ENCODE data around the gene TUBGCP2.
A peak's percentile ranks its signal among the peaks of the same experiment; 100 is the strongest.

The TUBGCP2 gene

GRCh38 chr10:133308421-133309099 lies at the start of gene TUBGCP2, which contains the start of gene ZNF511:
TSS of gene TUBGCP2 (minus strand) at chr10:133308872. CDS start at chr10:133302941, 5,931 bp downstream.
TSS of gene ZNF511 (plus strand) at chr10:133308914. CDS start at chr10:133308944, 30 bp downstream.
- Histone ChIP-seq H3K4me2 (ENCODE audit: insufficient read depth, low read length) (peak within 1 kb of the TSS; percentile 97), H3K4me3 (ENCODE audit: low read depth in 1 of 2, low read length in 2 of 2) (peak within 1 kb of the TSS; percentile 91 to 97), H2AFZ (ENCODE audit: low read depth, low read length) (peak within 1 kb of the TSS; percentile 97), H3K36me3 (ENCODE audit: insufficient read depth, low read length) (peaks cover 40% of the 10 kb centered on the region), H3K4me1 (ENCODE audit: insufficient read depth, low read length) (peaks cover 31% of the 10 kb centered on the region), H3K79me2 (ENCODE audit: insufficient read depth, low read length) (peaks cover 52% of the 10 kb centered on the region), H3K27me3 (ENCODE audit: insufficient read depth, low read length, poor library complexity) (no peaks in the 10 kb centered on the region), H3K27ac (ENCODE audit: low read length) (peak within 1 kb of the TSS; percentile 98), H4K20me1 (ENCODE audit: insufficient read depth, low read length) (peaks cover 58% of the 10 kb centered on the region), H3K9me3 (ENCODE audit: insufficient read depth, low read length, severe bottlenecking) (no peaks in the 10 kb centered on the region), H3K9ac (ENCODE audit: low read depth, low read length) (peak within 1 kb of the TSS; percentile 97)
- ATAC-seq (ENCODE audit: insufficient read depth, low read depth) (peak; percentile 77), DNase-seq (peak; percentile 89)
- no peak for TF ChIP-seq EZH2 (IDR thresholded peaks at IDR 0.05; ENCODE audit: borderline replicate concordance, low read depth, low read length, severe bottlenecking)
- peak; percentile 50 for TF ChIP-seq CTCF (IDR thresholded peaks at IDR 0.05; ENCODE audit: borderline replicate concordance, extremely low read depth, low read length, poor library complexity, severe bottlenecking)

GRCh38 chr10:133357285-133358161 lies 48.9 kb upstream of the TUBGCP2 start, which contains the start of gene FUOM:
TSS of gene FUOM (minus strand) at chr10:133358019. CDS start at chr10:133358007, 12 bp downstream.
- ATAC-seq (ENCODE audit: insufficient read depth, low read depth) (peak; percentile 78), DNase-seq (peak; percentile 74)
- Histone ChIP-seq H3K4me2 (ENCODE audit: insufficient read depth, low read length) (peak within 1 kb of the TSS; percentile 79), H3K27ac (ENCODE audit: low read length) (peak within 1 kb of the TSS; percentile 36; the same call in 1 of the 2 replicates), H3K4me1 (ENCODE audit: insufficient read depth, low read length) (peaks cover 11% of the 10 kb centered on the region), H3K9me3 (ENCODE audit: insufficient read depth, low read length, severe bottlenecking) (no peaks in the 10 kb centered on the region), H3K36me3 (ENCODE audit: insufficient read depth, low read length) (peaks cover 7% of the 10 kb centered on the region), H2AFZ (ENCODE audit: low read depth, low read length) (peak within 1 kb of the TSS; percentile 75), H3K4me3 (ENCODE audit: low read depth in 1 of 2, low read length in 2 of 2) (peak within 1 kb of the TSS; percentile 27 to 66; a peak in 3 of 4 replicates), H3K79me2 (ENCODE audit: insufficient read depth, low read length) (no peaks in the 10 kb centered on the region), H3K9ac (ENCODE audit: low read depth, low read length) (peak within 1 kb of the TSS; percentile 60), H3K27me3 (ENCODE audit: insufficient read depth, low read length, poor library complexity) (no peaks in the 10 kb centered on the region), H4K20me1 (ENCODE audit: insufficient read depth, low read length) (0 out of 2 replicates have a peak, but pooled peaks cover 5% of the 10 kb centered on the region)
- TF ChIP-seq CTCF (IDR thresholded peaks at IDR 0.05; ENCODE audit: borderline replicate concordance, extremely low read depth, low read length, poor library complexity, severe bottlenecking), result no peak
- TF ChIP-seq EZH2 (IDR thresholded peaks at IDR 0.05; ENCODE audit: borderline replicate concordance, low read depth, low read length, severe bottlenecking), result no peak

GRCh38 chr10:133356549-133357284 lies 48.0 kb upstream of the TUBGCP2 start:
- Histone ChIP-seq H3K36me3 (ENCODE audit: insufficient read depth, low read length) (no peaks in the 10 kb centered on the region), H4K20me1 (ENCODE audit: insufficient read depth, low read length) (0 out of 2 replicates have a peak, but pooled peaks cover 5% of the 10 kb centered on the region), H3K4me3 (ENCODE audit: low read depth in 1 of 2, low read length in 2 of 2) (peak overlapping the region; percentile 27 to 66; a peak in 3 of 4 replicates), H2AFZ (ENCODE audit: low read depth, low read length) (no peak overlapping the region), H3K27me3 (ENCODE audit: insufficient read depth, low read length, poor library complexity) (no peaks in the 10 kb centered on the region), H3K4me1 (ENCODE audit: insufficient read depth, low read length) (peaks cover 11% of the 10 kb centered on the region), H3K79me2 (ENCODE audit: insufficient read depth, low read length) (no peaks in the 10 kb centered on the region), H3K4me2 (ENCODE audit: insufficient read depth, low read length) (peak overlapping the region; percentile 79), H3K9me3 (ENCODE audit: insufficient read depth, low read length, severe bottlenecking) (no peaks in the 10 kb centered on the region), H3K9ac (ENCODE audit: low read depth, low read length) (peak overlapping the region; percentile 60), H3K27ac (ENCODE audit: low read length) (no peak overlapping the region)
- no peak for TF ChIP-seq EZH2 (IDR thresholded peaks at IDR 0.05; ENCODE audit: borderline replicate concordance, low read depth, low read length, severe bottlenecking)
- no peak for TF ChIP-seq CTCF (IDR thresholded peaks at IDR 0.05; ENCODE audit: borderline replicate concordance, extremely low read depth, low read length, poor library complexity, severe bottlenecking)
- ATAC-seq (ENCODE audit: insufficient read depth, low read depth) (no peak), DNase-seq (no peak)
